ENCODE measurements around the gene ITGA11.

Gene ITGA11

DNA sequence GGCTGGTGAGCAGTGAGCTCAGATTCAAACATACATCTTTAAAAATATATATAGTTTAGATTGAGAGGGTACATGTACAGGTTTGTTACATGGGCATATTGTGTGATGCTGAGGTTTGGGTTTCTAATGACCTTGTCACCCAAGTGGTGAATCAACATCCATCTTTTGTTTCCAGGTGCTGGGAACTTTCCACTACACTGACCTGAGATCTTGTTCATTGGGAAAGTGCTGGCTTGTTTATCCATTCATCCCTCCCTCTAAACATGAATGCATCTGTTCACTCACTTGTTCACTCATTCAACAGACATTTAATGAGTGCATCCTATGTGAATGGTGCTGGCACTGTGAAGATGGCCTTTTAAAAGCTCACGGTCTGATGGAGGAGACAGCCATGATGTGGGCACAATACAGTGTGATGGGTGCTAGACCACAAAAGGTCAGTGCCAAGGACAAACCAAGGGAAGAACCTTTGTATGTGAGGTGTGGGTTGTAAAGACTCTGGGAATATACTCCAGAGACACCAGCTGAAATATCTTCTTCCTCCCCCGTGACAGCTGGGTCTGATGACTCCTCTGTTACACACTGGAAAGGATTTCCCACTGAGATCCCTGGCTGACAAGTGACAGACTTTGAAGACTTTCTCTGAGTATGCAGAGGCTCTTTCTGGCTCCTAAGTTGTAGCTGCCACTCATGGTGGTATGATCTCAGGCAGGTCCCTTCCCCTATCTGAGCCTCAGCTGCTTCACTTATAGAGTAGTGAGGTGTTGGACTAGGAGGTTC, 16.2 kb upstream of the ITGA11 start:
- no peak for DNase-seq (ENCODE audit: low read depth)
- no peak overlapping the region for H3K4me3 ChIP-seq (ENCODE audit: low read length)
- TF ChIP-seq, protein P1, sequence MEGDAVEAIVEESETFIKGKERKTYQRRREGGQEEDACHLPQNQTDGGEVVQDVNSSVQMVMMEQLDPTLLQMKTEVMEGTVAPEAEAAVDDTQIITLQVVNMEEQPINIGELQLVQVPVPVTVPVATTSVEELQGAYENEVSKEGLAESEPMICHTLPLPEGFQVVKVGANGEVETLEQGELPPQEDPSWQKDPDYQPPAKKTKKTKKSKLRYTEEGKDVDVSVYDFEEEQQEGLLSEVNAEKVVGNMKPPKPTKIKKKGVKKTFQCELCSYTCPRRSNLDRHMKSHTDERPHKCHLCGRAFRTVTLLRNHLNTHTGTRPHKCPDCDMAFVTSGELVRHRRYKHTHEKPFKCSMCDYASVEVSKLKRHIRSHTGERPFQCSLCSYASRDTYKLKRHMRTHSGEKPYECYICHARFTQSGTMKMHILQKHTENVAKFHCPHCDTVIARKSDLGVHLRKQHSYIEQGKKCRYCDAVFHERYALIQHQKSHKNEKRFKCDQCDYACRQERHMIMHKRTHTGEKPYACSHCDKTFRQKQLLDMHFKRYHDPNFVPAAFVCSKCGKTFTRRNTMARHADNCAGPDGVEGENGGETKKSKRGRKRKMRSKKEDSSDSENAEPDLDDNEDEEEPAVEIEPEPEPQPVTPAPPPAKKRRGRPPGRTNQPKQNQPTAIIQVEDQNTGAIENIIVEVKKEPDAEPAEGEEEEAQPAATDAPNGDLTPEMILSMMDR (IDR thresholded peaks at IDR 0.05; ENCODE audit: insufficient read depth, low read depth, low read length, missing control alignments) = no peak

DNA sequence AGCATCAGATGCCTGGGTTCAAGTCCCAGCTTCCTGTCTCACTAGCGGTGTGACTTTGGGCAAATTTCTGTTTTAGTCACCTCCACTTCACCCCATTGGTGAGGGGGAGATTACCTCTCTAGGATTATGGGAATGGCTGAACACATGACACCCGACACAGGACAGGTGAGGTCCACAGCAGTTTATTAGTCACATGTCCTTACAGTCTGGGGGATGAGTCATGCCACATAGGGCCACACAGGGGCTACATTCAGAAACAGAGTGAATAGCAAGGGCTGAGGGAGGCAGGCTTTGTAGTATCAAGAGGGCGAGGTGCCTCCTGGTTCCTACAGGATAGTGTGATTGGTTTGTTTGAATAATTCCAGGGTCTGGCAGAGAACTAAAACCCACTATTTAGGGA, 15.2 kb upstream of the ITGA11 start:
- peak; percentile 14 for DNase-seq (ENCODE audit: low read depth)
- H3K4me3 ChIP-seq (ENCODE audit: low read length) = no peak overlapping the region
- TF ChIP-seq, protein P1 (IDR thresholded peaks at IDR 0.05; ENCODE audit: insufficient read depth, low read depth, low read length, missing control alignments) = no peak

DNA sequence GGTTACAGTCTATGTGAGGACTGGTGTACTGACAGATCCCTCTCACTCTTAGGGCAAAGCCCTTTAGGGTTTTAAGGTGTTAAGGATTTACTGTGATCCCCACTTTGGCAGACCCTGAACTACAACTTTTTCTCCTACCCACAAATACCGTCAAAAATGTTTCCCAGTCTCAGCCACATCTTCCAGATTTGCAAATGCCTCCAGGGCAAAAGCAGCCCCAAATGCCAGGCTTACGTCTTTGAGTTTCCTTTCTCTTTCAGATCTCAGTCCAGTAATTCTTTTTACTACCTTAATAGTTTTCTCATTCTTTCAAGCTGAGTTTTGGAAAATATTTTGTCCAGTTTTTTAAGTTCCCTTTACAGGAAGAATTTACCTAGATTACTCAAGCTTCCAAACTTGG, 13.4 kb upstream of the ITGA11 start:
- TF ChIP-seq, protein P1 (IDR thresholded peaks at IDR 0.05; ENCODE audit: insufficient read depth, low read depth, low read length, missing control alignments) = no peak
- no peak overlapping the region for H3K4me3 ChIP-seq (ENCODE audit: low read length)
- no peak for DNase-seq (ENCODE audit: low read depth)

DNA sequence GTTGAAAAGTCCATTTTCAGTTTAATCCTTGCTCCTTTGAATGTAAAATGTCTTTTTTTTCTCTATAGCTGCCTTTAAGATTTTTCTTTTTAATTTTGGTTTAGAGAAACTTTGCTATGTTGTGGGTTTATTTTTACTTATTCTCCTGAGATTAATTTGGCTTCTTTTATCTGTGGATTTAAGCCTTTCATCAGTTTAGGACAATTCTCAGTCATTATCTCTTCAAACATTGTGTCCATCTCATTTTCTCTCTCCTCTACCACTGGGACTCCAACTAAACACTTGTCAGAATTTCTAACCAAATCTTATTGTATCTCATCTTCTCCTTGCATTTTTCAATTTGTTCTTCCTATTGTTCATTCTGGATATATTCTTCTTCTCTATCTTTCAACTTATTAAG, 12.4 kb upstream of the ITGA11 start:
- TF ChIP-seq, protein P1 (IDR thresholded peaks at IDR 0.05; ENCODE audit: insufficient read depth, low read depth, low read length, missing control alignments) = no peak
- H3K4me3 ChIP-seq (ENCODE audit: low read length) = no peak overlapping the region
- DNase-seq (ENCODE audit: low read depth) = no peak

DNA sequence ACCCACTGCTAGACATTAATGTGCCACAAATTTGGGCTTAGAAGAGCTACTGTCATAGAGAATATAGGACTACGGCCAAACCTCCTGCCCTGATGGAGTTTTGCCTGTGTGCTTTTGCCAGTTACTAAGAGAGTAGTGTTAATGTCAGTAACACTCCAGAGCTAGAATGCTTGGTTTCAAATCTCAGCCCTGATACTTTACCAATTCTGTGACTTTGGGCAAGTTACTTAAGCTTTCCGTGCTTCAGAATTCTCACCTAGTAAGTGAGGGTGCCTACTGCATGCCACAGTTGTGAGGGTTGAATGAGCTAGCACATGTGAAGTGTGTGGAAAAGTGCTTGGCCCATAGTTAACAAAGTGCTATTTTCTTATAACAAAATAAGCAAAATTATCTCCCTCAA, 10.9 kb upstream of the ITGA11 start:
- no peak overlapping the region for H3K4me3 ChIP-seq (ENCODE audit: low read length)
- TF ChIP-seq, protein P1 (IDR thresholded peaks at IDR 0.05; ENCODE audit: insufficient read depth, low read depth, low read length, missing control alignments) = no peak
- no peak for DNase-seq (ENCODE audit: low read depth)

DNA sequence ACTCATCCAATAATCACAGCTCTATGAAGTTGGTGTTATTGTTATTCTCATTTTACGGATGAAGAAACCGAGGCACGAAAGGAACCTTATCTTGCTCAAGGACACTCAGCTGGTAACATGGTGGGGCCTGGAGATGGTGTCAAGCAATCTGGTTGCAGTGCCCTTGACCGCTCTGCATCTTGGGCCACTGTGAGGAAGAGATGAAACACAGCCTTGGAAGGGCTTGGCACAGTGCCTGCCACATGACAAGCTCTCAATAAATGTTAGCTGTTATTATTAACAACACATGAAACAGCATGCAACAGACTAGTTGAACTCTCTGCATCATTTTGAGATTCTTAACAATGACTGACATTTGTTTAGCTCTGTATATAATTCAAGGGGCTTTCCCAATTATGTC, 10.1 kb upstream of the ITGA11 start:
- no peak overlapping the region for H3K4me3 ChIP-seq (ENCODE audit: low read length)
- TF ChIP-seq, protein P1 (IDR thresholded peaks at IDR 0.05; ENCODE audit: insufficient read depth, low read depth, low read length, missing control alignments) = no peak
- no peak for DNase-seq (ENCODE audit: low read depth)

Data from epithelial cell of esophagus (primary cell).